Psoas muscle (tissue), 8 donors: ENCODE data around the gene KRT83. TPM values are rescaled to one million over a fixed set of nuclear protein-coding genes. Genes with fewer than 3 reads are reported as not detected.

ENCODE experiments used
- ATAC-seq, 4 donors: fragments of 200-7000 bp; cut with Tn5 transposase; one replicate each; pipeline ENCODE4 v1.9.1; 2020; ENCODE audit warnings: moderate library complexity in 3 of 4, mild to moderate bottlenecking in 2 of 4
- DNase-seq, 2 donors: peaks; one replicate each; pipeline ENCODE4 v3.0.0-alpha.2; 2020
- H3K27ac ChIP-seq: fragments of 200-600 bp; one replicate; pipeline ENCODE4 v1.8.0; 2022
- H3K27me3 ChIP-seq, 3 donors: fragments of 200-600 bp in 1 of 3; one replicate each; pipeline versions ENCODE4 v1.6.1 to v1.8.0; 2013 to 2022; ENCODE audit warnings: low read length in 2 of 3, mild to moderate bottlenecking in 2 of 3, moderate library complexity in 1 of 3; ENCODE audit not compliant: insufficient read depth in 3 of 3
- H3K36me3 ChIP-seq, 2 donors: fragments of 200-600 bp in 1 of 2; one replicate each; pipeline versions ENCODE4 v1.6.1 to v1.8.0; 2013 to 2022; ENCODE audit warnings: low read depth in 1 of 2, mild to moderate bottlenecking in 1 of 2, moderate library complexity in 1 of 2; ENCODE audit not compliant: insufficient read depth in 1 of 2
- H3K4me1 ChIP-seq: fragments of 200-600 bp; one replicate; pipeline ENCODE4 v1.8.0; 2022
- H3K4me3 ChIP-seq: fragments of 200-600 bp; one replicate; pipeline ENCODE4 v1.8.0; 2022; ENCODE audit warnings: mild to moderate bottlenecking
- H3K9me3 ChIP-seq: fragments of 200-600 bp; one replicate; pipeline ENCODE4 v1.8.0; 2022
- CTCF ChIP-seq: fragments of 200-600 bp; IDR thresholded peaks from one replicate; pipeline ENCODE4 v1.8.0; 2022; ENCODE audit warnings: antibody characterized with exemption
- WGBS, 3 donors: extraction: QIAGEN DNeasy Blood & Tissue Kit; methylation state at CpG; one replicate each; pipeline versions ENCODE4 v1.1.6 to v1.1.7; 2013; 5-methylcytosine and 5-hydroxymethylcytosine counted together
- intact Hi-C, 2 donors: fragments of 100-400 bp; cut with DNase I; formaldehyde crosslinking; loops; one replicate each; pipeline versions ENCODE4 v1.11.0 to v1.14.2; 2022
- polyA plus RNA-seq, 3 donors: library from polyadenylated mRNA; stranded (reverse); fragments of 200-250 nt; gene quantifications; one replicate each; pipeline ENCODE4 v1.2.3, GENCODE V29; 2013
- total RNA-seq, 4 donors: library from RNA; stranded (reverse); fragmentation: NEBNext Ultra II Directional in 2 of 4; extraction: Animal tissue kit (Norgen Biotek cat#: 25700) in 2 of 4; gene quantifications; one replicate each; pipeline versions ENCODE4 v1.2.1 to v1.2.4, GENCODE V29; 2021 to 2023
- donor health status: healthy with polysubstance abuse.
- donor health status: DM: no; HTN: no; CAD: no; lungs with moderate emphysema.
- donor health status: Bipolar disorder and iron deficiency.
- donor health status: healthy.
- donor health status: DM: yes; HTN: yes; CAD: no.
- donor health status: DM: no; HTN: no; CAD: no.
- donor health status: DM: no; HTN: no; CAD: no.
- donor health status: DM: yes; HTN: yes; CAD: no.

KRT83 gene
- total and polyA plus RNA-seq, 7 donors, result not detected

- Histone ChIP-seq H3K9me3 (no peaks in the 10 kb centered on the region), H3K4me1 (no peaks in the 10 kb centered on the region), H3K27me3 (no peaks in the 10 kb centered on the region), H3K27ac (no peak overlapping the region), H3K4me3 (no peak overlapping the region), H3K36me3 (no peaks in the 10 kb centered on the region)
- no peak for TF ChIP-seq CTCF
- no peak for DNase-seq
- intact Hi-C loops, result no loop called here
- peak in 1 of 4 donors; percentile 46 for ATAC-seq
- WGBS, 3 donors, result 66 to 75% (median 71%) methylated on average over 2 of the region's 2 CpGs
Observed at GRCh38 chr12:52268212-52268611, 53.0 kb downstream of the KRT83 start.

GRCh38 chr12:52267699-52268098 lies 53.5 kb downstream of the KRT83 start:
- TF ChIP-seq CTCF, result no peak
- Histone ChIP-seq H3K4me1 (no peaks in the 10 kb centered on the region), H3K36me3 (no peaks in the 10 kb centered on the region), H3K27ac (no peak overlapping the region), H3K9me3 (no peaks in the 10 kb centered on the region), H3K27me3 (no peaks in the 10 kb centered on the region), H3K4me3 (no peak overlapping the region)
- WGBS, 3 donors, result 78 to 88% (median 81%) methylated on average over 3 of the region's 3 CpGs
- intact Hi-C loops, result no loop called here
- ATAC-seq (no peak), DNase-seq (no peak)

GRCh38 chr12:52267266-52267665 lies 53.9 kb downstream of the KRT83 start:
- no peak for DNase-seq
- no peak for TF ChIP-seq CTCF
- 99 to 100% (median 100%) methylated on average over 3 of the region's 3 CpGs for WGBS, 3 donors

GRCh38 chr12:52266514-52266913 lies 54.7 kb downstream of the KRT83 start:
- ATAC-seq, result peak in 1 of 4 donors; percentile 44
- H3K27ac ChIP-seq, result no peak overlapping the region
- TF ChIP-seq CTCF, result no peak
- no peaks in the 10 kb centered on the region for H3K4me1 ChIP-seq
- H3K27me3 ChIP-seq, result peaks cover 0 to 2% (median 0%) of the 10 kb centered on the region in 3 donors
- no peaks in the 10 kb centered on the region for H3K36me3 ChIP-seq
- WGBS, 3 donors, result 59 to 85% (median 75%) methylated on average over 2 of the region's 2 CpGs
- H3K4me3 ChIP-seq, result no peak overlapping the region
- no peak for DNase-seq
- H3K9me3 ChIP-seq, result no peaks in the 10 kb centered on the region
- intact Hi-C loops, result no loop called here

More at GRCh38 chr12:52267266-52267665, 53.9 kb downstream of the KRT83 start:
- H3K27ac ChIP-seq, result no peak overlapping the region
- no peak for ATAC-seq
- no peak overlapping the region for H3K4me3 ChIP-seq
- no peaks in the 10 kb centered on the region for H3K9me3 ChIP-seq
- no peaks in the 10 kb centered on the region for H3K36me3 ChIP-seq
- H3K27me3 ChIP-seq, result no peaks in the 10 kb centered on the region
- intact Hi-C loops, result no loop called here
- no peaks in the 10 kb centered on the region for H3K4me1 ChIP-seq

GRCh38 chr12:52264435-52264825 lies 56.8 kb downstream of the KRT83 start:
- intact Hi-C loops, result no loop called here
- Histone ChIP-seq H3K4me3 (no peak overlapping the region), H3K4me1 (no peaks in the 10 kb centered on the region), H3K36me3 (no peaks in the 10 kb centered on the region), H3K27me3 (peaks cover 0 to 9% (median 0%) of the 10 kb centered on the region in 3 donors), H3K9me3 (no peaks in the 10 kb centered on the region), H3K27ac (no peak overlapping the region)
- DNase-seq (no peak), ATAC-seq (no peak)
- WGBS, 3 donors, result 38 to 62% (median 51%) methylated on average over 2 of the region's 2 CpGs
- TF ChIP-seq CTCF, result no peak
